ENCODE measurements around the gene ANXA7.

GRCh38 chr10:73404690-73405089 lies 9.2 kb downstream of the ANXA7 start:
- TF ChIP-seq CTCF (IDR thresholded peaks at IDR 0.05; ENCODE audit: extremely low read depth in 1 of 2, insufficient read depth in 1 of 2, low read depth in 1 of 2, low read length in 2 of 2) (no peak), POLR2A (IDR thresholded peaks at IDR 0.05; ENCODE audit: low read depth, low read length) (no peak), MYC (IDR thresholded peaks at IDR 0.05; ENCODE audit: low read depth, low read length) (no peak), MAX (IDR thresholded peaks at IDR 0.05; ENCODE audit: insufficient read depth, insufficient read length) (no peak), GATA2 (IDR thresholded peaks at IDR 0.05; ENCODE audit: insufficient read depth, insufficient read length, low read depth, low read length) (no peak), JUN (IDR thresholded peaks at IDR 0.05; ENCODE audit: borderline replicate concordance, insufficient read depth, insufficient read length, low read depth) (no peak)

Measured in endothelial cell of umbilical vein (primary cell).